ENCODE data around the gene GRIFIN.

GRIFIN gene

GRCh38 chr7:2512179-2512661 lies 36.0 kb upstream of the GRIFIN start:
- no peak for DNase-seq

GRCh38 chr7:2511769-2512168 lies 35.6 kb upstream of the GRIFIN start:
- no peak for DNase-seq

GRCh38 chr7:2510909-2511768 lies 34.9 kb upstream of the GRIFIN start:
- no peak for DNase-seq

GRCh38 chr7:2510130-2510776 lies 34.1 kb upstream of the GRIFIN start:
- DNase-seq: no peak

- no peak for DNase-seq
These were observed 33.2 kb upstream of the GRIFIN start for GRCh38 chr7:2509298-2509906.

GRCh38 chr7:2508327-2509215 lies 32.4 kb upstream of the GRIFIN start:
- DNase-seq: no peak

- no peak for DNase-seq
These were observed 31.7 kb upstream of the GRIFIN start for GRCh38 chr7:2507917-2508306.

- no peak for DNase-seq
These were observed 31.2 kb upstream of the GRIFIN start for GRCh38 chr7:2507208-2507916.

- DNase-seq: no peak
These were observed 29.2 kb upstream of the GRIFIN start for GRCh38 chr7:2505401-2505800.

GRCh38 chr7:2504889-2505375 lies 28.7 kb upstream of the GRIFIN start:
- no peak for DNase-seq

GRCh38 chr7:2504128-2504888 lies 28.1 kb upstream of the GRIFIN start:
- no peak for DNase-seq

GRCh38 chr7:2503056-2503941 lies 27.1 kb upstream of the GRIFIN start:
- DNase-seq: no peak

- DNase-seq: no peak
These were observed 26.4 kb upstream of the GRIFIN start for GRCh38 chr7:2502647-2502966.

- DNase-seq: no peak
These were observed 25.9 kb upstream of the GRIFIN start for GRCh38 chr7:2501947-2502646.

GRCh38 chr7:2500701-2501100 lies 24.5 kb upstream of the GRIFIN start:
- no peak for DNase-seq

- no peak for DNase-seq
These were observed 23.7 kb upstream of the GRIFIN start for GRCh38 chr7:2499719-2500430.

- DNase-seq: no peak
These were observed 23.0 kb upstream of the GRIFIN start for GRCh38 chr7:2499181-2499580.

GRCh38 chr7:2498708-2499107 lies 22.5 kb upstream of the GRIFIN start:
- DNase-seq: no peak
